Fibroblast of pulmonary artery (primary cell): ENCODE data around the gene ACTG1.

Experiments used
- DNase-seq: peaks from one replicate; pipeline ENCODE4 v3.0.0-alpha.2; 2010; ENCODE audit warnings: low read depth
- H3K4me3 ChIP-seq: replicated peaks from 2 replicates; pipeline ENCODE4 v1.5.1; 2011; ENCODE audit warnings: low read depth, mild to moderate bottlenecking, control low read depth, low read length, moderate library complexity
- TF ChIP-seq, protein P1 (sequence below): IDR thresholded peaks from 2 replicates; pipeline ENCODE4 v1.5.1; 2011; ENCODE audit warnings: mild to moderate bottlenecking, control low read depth, low read length, inconsistent platforms; ENCODE audit errors: missing control alignments

ACTG1 gene

DNA sequence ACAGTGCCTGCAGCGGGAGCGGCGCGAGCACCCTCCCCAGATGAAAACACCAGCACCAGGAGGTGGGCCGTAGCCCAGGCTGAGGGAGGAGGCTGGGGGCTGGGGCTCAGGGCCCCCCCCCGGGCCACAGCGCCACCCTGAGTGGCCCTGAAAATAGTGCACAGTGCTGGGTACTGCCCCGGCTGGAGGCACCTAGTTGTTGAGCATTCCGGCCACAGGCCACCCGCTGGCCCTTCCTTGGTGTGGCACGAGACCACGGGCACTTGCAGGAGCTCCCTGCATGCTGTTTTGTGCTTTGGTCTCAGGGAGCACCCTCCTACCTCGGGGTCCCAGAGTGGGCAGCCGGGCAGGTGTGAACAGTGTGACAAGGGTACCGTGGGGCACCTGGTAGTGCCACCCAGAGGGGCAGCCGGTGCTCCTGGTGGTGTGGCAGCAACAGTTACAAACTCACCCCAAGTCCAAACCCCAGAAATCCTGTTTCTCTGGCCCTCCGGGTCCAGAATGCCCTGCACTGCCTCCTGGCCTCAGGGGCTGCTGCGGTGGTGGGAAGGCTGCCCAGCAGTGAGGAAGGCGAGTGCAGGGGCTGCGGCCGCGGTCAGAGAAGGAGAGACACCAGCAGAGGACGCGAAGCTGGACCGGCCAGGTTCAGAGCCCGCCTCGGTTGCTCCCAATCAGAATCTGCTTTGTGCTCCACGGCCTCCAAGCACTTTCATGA, 27.5 kb upstream of the ACTG1 start:
- no peak for DNase-seq
- no peak overlapping the region for H3K4me3 ChIP-seq
- TF ChIP-seq, protein P1, sequence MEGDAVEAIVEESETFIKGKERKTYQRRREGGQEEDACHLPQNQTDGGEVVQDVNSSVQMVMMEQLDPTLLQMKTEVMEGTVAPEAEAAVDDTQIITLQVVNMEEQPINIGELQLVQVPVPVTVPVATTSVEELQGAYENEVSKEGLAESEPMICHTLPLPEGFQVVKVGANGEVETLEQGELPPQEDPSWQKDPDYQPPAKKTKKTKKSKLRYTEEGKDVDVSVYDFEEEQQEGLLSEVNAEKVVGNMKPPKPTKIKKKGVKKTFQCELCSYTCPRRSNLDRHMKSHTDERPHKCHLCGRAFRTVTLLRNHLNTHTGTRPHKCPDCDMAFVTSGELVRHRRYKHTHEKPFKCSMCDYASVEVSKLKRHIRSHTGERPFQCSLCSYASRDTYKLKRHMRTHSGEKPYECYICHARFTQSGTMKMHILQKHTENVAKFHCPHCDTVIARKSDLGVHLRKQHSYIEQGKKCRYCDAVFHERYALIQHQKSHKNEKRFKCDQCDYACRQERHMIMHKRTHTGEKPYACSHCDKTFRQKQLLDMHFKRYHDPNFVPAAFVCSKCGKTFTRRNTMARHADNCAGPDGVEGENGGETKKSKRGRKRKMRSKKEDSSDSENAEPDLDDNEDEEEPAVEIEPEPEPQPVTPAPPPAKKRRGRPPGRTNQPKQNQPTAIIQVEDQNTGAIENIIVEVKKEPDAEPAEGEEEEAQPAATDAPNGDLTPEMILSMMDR: no peak

DNA sequence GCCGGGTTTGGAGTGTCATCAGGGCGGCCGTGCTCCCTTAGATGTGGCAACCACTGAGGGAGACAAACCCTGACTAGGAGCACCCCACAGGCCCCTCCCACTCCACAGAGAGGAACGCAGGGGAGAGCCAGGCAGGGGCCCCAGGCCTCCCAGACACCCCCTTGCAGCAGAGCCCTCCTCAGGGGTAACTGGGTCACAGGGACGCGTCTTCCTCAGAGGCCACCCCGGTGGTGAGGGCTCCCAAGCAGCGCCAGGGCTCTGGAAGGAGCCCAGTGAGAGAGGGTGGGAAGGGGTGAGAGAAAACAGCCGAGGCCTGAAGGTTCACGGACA, 26.9 kb upstream of the ACTG1 start:
- TF ChIP-seq, protein P1: no peak
- H3K4me3 ChIP-seq: no peak overlapping the region
- no peak for DNase-seq

DNA sequence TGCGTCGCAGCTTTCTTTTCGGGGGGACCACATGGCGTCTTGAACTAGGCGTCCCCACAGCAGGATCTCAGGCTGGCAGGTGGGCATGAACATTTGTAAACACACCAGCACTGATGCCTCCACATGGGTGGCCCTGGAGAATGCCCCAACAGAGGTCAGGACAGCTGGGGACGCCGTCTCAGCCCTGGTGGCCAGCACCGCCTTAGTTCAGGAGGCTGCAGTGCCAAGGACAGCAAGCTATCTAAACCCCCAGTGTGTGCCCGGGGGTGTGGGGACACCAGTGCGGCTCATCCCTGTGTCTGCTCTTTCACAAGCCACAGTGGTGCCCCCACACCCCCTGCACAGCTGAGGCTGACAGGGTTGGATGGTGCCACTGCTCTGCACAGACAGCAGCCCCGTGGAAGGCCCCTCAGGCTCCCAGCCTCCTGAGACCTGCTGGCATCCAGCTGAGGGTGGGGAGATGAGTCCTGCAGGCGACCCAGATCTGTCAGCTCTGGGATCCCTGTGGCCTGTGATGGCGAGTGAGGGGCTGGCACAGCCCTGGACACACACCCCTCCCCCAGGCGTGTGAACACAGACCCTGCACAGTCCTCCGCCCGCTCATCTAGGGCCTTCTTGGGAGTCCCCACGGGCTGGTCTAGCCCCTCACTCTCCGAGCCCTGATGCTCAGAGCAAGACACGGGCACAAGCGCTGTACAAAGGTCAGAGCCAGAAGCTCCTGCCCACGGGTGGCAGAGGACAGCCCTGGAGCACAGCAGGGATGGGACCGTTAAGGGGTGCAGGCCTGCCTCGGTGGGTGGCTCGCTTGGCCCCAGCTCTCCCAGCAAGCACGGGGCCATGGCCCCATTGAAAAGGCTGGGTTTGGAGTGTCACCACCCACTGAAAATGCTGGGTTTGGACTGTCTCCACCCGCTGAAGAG, 26.3 kb upstream of the ACTG1 start:
- H3K4me3 ChIP-seq: no peak overlapping the region
- TF ChIP-seq, protein P1: no peak
- DNase-seq: no peak

DNA sequence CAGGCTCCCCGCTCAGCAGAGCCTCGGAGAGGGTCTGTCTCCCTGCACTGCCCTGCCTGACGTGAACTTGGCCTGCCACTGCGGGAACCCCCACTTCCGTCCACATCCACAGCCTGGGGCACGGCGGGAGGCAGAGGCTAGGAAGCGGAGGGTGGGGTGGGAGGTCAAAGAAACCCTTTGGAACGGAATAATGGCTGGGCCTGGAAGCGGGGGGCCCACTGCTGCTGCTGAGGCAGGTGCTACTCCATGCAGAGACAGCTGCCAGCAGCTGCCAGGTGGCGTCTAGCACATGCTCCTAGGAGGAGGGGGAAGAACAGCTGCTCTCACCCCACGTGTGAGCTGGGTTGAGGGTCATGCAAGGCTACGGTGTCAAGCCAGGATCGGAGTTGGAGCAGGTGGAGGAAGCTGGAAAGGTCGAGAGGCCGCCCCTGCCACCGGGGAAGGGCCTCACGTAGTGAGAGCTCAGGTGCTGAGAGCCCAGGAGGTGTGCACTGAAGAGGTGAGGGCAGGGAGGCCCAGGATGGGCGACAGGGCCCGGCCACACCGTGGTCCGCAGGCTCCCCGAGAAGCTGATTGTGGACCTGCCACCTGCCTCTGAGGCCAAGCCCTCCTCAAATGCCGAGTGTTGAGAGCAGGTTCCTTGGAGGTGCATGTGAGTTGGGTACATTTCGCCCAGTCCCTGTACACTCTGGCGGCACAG, 25.4 kb upstream of the ACTG1 start:
- no peak overlapping the region for H3K4me3 ChIP-seq
- DNase-seq: no peak
- TF ChIP-seq, protein P1: no peak

DNA sequence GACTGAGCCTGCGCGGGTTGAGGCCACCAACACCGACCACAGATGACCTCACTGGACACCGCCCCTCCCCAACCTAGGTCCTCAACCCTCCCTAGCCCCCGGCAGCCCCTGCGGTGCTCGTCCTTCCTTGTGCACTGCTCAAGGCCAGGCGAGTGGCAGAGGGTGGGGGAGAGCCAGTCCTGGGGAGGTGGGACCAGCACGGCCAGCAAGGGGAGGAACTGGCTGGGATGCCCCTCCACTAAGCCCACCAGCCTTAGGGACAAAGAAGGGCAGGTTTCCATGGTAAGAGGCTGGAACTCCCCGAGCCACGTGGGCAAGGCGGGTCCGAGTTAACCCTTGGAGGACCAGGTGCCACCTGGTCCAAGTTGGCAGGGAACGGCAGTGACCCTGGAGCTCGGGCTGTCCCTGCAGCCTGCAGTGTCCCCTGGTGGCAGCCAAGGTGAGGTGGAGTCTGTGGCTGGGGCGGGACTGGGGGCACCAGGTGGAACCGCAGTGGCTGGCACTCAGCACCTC, 24.8 kb upstream of the ACTG1 start:
- no peak overlapping the region for H3K4me3 ChIP-seq
- TF ChIP-seq, protein P1: peak; percentile 43
- no peak for DNase-seq

DNA sequence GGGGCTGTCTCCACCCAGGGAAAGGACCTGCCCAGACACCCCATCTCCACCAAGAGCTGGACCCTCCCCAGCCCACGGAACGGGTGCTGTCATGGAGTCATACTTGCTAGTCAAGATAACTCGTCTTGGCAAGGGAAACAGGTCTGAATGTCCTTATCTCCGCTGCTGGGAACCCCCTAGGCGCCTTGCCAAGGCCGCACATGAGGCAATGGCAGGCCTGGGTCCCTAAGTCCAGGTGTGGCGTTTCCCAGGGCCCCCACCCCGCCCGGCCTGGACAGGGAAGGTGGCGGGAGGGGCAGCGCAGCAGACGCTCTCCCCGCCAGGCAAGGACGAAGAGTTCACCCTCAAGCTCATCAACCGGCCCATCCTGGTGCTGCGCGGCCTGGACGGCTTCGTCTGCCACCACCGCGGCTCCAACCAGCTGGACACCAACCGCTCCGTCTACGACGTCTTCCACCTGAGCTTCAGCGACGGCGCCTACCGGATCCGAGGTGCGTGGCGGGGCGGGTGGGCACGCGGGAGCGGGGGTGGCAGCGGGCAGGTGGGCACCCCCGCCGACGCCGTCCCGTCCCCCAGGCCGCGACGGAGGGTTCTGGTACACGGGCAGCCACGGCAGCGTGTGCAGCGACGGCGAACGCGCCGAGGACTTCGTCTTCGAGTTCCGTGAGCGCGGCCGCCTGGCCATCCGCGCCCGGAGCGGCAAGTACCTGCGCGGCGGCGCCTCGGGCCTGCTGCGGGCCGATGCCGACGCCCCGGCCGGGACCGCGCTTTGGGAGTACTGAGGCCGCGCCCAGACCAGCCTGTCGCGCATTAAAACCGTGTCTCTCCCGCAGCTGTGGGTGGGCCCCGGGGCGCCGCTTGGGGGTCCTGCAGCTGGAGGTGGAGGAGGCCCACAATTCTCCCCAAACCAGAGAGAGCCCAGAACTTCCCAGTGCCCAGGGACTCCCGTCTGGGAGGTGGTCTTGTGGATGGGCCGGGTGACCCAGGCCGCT, 24.0 kb upstream of the ACTG1 start:
- H3K4me3 ChIP-seq: no peak overlapping the region
- DNase-seq: no peak
- TF ChIP-seq, protein P1: no peak
